ENCODE results near the gene MAS1.

DNA sequence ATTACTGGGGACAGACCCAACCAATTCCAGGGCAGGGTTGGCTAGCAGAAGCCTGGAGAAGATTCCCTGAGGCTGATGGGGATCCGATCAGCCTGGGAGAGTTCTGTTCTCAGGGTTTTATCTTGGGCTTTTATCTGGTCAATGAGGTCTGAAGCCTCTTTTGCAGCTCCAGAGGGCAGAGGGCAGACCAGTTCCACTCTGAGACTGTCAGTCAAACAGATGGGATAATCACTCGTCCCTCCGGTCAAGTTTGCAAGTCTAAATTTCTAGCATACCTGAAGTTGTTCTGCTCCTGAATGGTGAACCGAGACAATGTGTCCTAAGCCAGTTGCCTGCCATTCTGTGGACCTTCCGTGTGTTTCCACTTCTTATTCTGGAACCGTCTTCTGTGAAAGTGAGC lies 3.0 kb upstream of the MAS1 start:
- TF ChIP-seq EZH2 (IDR thresholded peaks at IDR 0.05; ENCODE audit: insufficient read depth, poor library complexity, severe bottlenecking) (no peak), EZH2phosphoT487 (IDR thresholded peaks at IDR 0.05; ENCODE audit: insufficient read depth, low read depth) (no peak)

All from GM23248 (cell line).